ENCODE data around the gene VAPA.
"Not testable (repeated sequence)": the region's sequence is repeated elsewhere in the genome, so short reads cannot be mapped to it uniquely, and the experiment has no call there.

Gene VAPA

DNA sequence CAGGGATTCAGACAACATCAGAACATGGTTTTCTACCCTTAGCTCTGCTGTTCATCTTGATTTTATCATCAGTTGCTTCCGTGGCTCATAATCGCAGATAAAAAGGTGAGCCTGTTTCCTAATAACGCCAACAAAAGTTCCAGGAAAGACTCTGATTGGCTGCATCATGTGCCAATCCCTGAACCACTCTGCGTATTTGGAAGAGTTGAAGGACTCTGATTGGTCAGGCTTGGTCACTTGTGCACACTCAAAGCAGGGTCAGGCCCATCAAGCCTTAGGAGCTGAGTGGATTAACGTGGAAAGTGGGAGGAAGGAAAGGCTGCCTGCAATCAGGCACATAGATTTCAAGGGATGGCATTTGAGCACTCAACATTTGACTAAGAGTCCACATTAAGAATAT is 16.7 kb upstream of the VAPA start:
- TF ChIP-seq, protein P1, sequence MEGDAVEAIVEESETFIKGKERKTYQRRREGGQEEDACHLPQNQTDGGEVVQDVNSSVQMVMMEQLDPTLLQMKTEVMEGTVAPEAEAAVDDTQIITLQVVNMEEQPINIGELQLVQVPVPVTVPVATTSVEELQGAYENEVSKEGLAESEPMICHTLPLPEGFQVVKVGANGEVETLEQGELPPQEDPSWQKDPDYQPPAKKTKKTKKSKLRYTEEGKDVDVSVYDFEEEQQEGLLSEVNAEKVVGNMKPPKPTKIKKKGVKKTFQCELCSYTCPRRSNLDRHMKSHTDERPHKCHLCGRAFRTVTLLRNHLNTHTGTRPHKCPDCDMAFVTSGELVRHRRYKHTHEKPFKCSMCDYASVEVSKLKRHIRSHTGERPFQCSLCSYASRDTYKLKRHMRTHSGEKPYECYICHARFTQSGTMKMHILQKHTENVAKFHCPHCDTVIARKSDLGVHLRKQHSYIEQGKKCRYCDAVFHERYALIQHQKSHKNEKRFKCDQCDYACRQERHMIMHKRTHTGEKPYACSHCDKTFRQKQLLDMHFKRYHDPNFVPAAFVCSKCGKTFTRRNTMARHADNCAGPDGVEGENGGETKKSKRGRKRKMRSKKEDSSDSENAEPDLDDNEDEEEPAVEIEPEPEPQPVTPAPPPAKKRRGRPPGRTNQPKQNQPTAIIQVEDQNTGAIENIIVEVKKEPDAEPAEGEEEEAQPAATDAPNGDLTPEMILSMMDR (IDR thresholded peaks at IDR 0.05; ENCODE audit: low read depth, low read length, missing control alignments), result no peak
- no peak for DNase-seq (ENCODE audit: low read depth)
- in situ Hi-C loops (cut with HindIII; ENCODE audit: low sequenced_read_pairs), result no loop called here
- no peak overlapping the region for H3K4me3 ChIP-seq (ENCODE audit: low read depth, low read length)

- H3K4me3 ChIP-seq (ENCODE audit: low read depth, low read length); DNase-seq (ENCODE audit: low read depth); in situ Hi-C loops (cut with HindIII; ENCODE audit: low sequenced_read_pairs): not testable (repeated sequence)
Measured at GRCh38 chr18:9897787-9898291, 16.0 kb upstream of the VAPA start.

- DNase-seq (ENCODE audit: low read depth), result no peak
- in situ Hi-C loops (cut with HindIII; ENCODE audit: low sequenced_read_pairs), result no loop called here
- TF ChIP-seq, protein P1 (IDR thresholded peaks at IDR 0.05; ENCODE audit: low read depth, low read length, missing control alignments), result no peak
- no peak overlapping the region for H3K4me3 ChIP-seq (ENCODE audit: low read depth, low read length)
Measured at GRCh38 chr18:9898792-9899549, 14.8 kb upstream of the VAPA start.

DNA sequence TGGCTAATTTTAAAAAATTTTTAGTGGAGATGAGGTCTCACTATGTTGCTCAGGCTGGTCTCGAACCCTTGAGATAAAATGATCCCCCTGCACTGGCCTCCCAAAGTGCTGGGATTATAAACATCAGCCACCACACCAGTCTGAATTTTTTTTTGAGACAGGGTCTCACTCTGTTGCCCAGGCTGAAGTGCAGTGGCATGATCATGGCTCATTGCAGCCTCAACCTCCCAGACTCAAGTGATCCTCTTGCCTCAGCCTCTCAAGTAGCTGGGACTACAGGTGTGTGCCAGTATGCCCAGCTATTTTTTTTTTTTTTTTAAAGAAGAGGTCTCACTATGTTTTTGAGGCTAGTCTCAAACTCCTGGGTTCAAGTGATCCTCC is 14.3 kb upstream of the VAPA start:
- in situ Hi-C loops (cut with HindIII; ENCODE audit: low sequenced_read_pairs); DNase-seq (ENCODE audit: low read depth); H3K4me3 ChIP-seq (ENCODE audit: low read depth, low read length): not testable (repeated sequence)

DNA sequence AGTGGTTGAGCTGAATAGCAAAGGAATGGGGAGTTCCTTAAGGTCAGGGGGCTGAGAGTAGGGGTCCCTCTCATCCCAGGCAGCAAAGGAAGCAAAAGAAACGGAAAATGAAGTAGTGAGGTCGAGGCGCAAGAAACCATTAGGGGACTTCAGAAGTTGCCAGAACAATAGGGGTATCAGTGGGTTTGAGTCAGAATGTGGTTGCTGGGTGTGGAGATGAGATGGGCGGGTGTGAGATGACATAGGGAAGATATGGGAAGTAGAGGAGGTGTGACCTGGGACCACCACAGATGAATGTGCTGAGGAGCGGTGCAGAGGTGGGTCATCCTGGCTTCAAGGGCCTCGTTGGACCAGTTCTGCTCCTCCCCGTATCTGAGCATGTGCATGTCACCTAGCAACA is 13.1 kb upstream of the VAPA start:
- no peak overlapping the region for H3K4me3 ChIP-seq (ENCODE audit: low read depth, low read length)
- in situ Hi-C loops (cut with HindIII; ENCODE audit: low sequenced_read_pairs), result no loop called here
- TF ChIP-seq, protein P1 (IDR thresholded peaks at IDR 0.05; ENCODE audit: low read depth, low read length, missing control alignments), result no peak
- DNase-seq (ENCODE audit: low read depth), result no peak

GRCh38 chr18:9901377-9901776 is 12.4 kb upstream of the VAPA start:
- TF ChIP-seq, protein P1 (IDR thresholded peaks at IDR 0.05; ENCODE audit: low read depth, low read length, missing control alignments), result no peak
- in situ Hi-C loops (cut with HindIII; ENCODE audit: low sequenced_read_pairs), result no loop called here
- H3K4me3 ChIP-seq (ENCODE audit: low read depth, low read length), result no peak overlapping the region
- DNase-seq (ENCODE audit: low read depth), result no peak

- in situ Hi-C loops (cut with HindIII; ENCODE audit: low sequenced_read_pairs); DNase-seq (ENCODE audit: low read depth); H3K4me3 ChIP-seq (ENCODE audit: low read depth, low read length): not testable (repeated sequence)
Measured at GRCh38 chr18:9902264-9902663, 11.6 kb upstream of the VAPA start.

GRCh38 chr18:9902832-9903231 is 11.0 kb upstream of the VAPA start:
- in situ Hi-C loops (cut with HindIII; ENCODE audit: low sequenced_read_pairs), result no loop called here
- no peak overlapping the region for H3K4me3 ChIP-seq (ENCODE audit: low read depth, low read length)
- DNase-seq (ENCODE audit: low read depth), result no peak
- TF ChIP-seq, protein P1 (IDR thresholded peaks at IDR 0.05; ENCODE audit: low read depth, low read length, missing control alignments), result no peak

Data from astrocyte of the cerebellum (primary cell).